Upper lobe of left lung (tissue), 6 donors: ENCODE results near the gene GCC1. TPM values are rescaled to one million over a fixed set of nuclear protein-coding genes. Genes with fewer than 3 reads are reported as not detected.

Source experiments
- ATAC-seq, 2 donors: fragments of 200-7000 bp; cut with Tn5 transposase; one replicate each; pipeline ENCODE4 v1.9.1; 2022; ENCODE audit warnings: mild to moderate bottlenecking in 2 of 2, moderate library complexity in 2 of 2; ENCODE audit not compliant: low FRiP score in 2 of 2
- DNase-seq, 2 donors: peaks; one replicate each; pipeline ENCODE4 v3.0.0-alpha.2; 2019 to 2020
- H3K27ac ChIP-seq, 4 donors: fragments of 200-600 bp; sonication (generic); one replicate each; pipeline ENCODE4 v1.5.1; 2016 to 2019
- H3K27me3 ChIP-seq, 4 donors: fragments of 200-600 bp; sonication (generic); one replicate each; pipeline ENCODE4 v1.5.1; 2017 to 2019
- H3K36me3 ChIP-seq, 4 donors: fragments of 200-600 bp; sonication (generic); one replicate each; pipeline ENCODE4 v1.5.1; 2016 to 2019
- H3K4me1 ChIP-seq, 4 donors: fragments of 200-600 bp; sonication (generic); one replicate each; pipeline ENCODE4 v1.5.1; 2018 to 2019
- H3K4me3 ChIP-seq, 4 donors: fragments of 200-600 bp; sonication (generic); one replicate each; pipeline ENCODE4 v1.5.1; 2017 to 2019; ENCODE audit warnings: mild to moderate bottlenecking in 2 of 4, moderate library complexity in 1 of 4
- H3K9me3 ChIP-seq, 4 donors: fragments of 200-600 bp; sonication (generic); one replicate each; pipeline ENCODE4 v1.5.1; 2018 to 2019
- CTCF ChIP-seq, 6 experiments: fragments of 450-650 bp in 4 of 6; fragments of 200-600 bp in 2 of 6; sonication (generic) in 2 of 6; IDR thresholded peaks; one replicate each; pipeline ENCODE4 v1.5.1; 2016 to 2019; ENCODE audit warnings: antibody characterized with exemption in 6 of 6
- EP300 ChIP-seq, 4 donors: sonication (generic); formaldehyde crosslinking; IDR thresholded peaks; one replicate each; pipeline ENCODE4 v1.5.1; 2017; ENCODE audit warnings: antibody characterized with exemption in 4 of 4, control low read depth in 2 of 4
- POLR2A ChIP-seq, 4 donors: fragments of 450-650 bp; IDR thresholded peaks; one replicate each; pipeline ENCODE4 v1.5.1; 2016 to 2017; ENCODE audit warnings: antibody characterized with exemption in 4 of 4, mild to moderate bottlenecking in 2 of 4
- POLR2AphosphoS5 ChIP-seq, 2 donors: sonication (generic); formaldehyde crosslinking; IDR thresholded peaks; one replicate each; pipeline ENCODE4 v1.5.1; 2017; ENCODE audit warnings: antibody characterized with exemption in 2 of 2
- WGBS, 2 donors: methylation state at CpG; one replicate each; pipeline ENCODE4 v1.1.5; 2017 to 2018; 5-methylcytosine and 5-hydroxymethylcytosine counted together
- total RNA-seq, 6 donors: library from RNA; depleted of rRNA in 4 of 6; stranded (reverse); fragments of >200 nt in 4 of 6; gene quantifications; one replicate each; pipeline versions ENCODE4 v1.1.0 to v1.2.1, GENCODE V29; 2016 to 2021
- donor health status: DM: no; HTN: no; CAD: no; lungs with moderate emphysema.
- donor health status: DM: no; HTN: yes; CAD: no; lungs with severe emphysema.

The GCC1 gene
- total RNA-seq, 6 donors from 2014 or later = 12.6 to 19.5 (median 17.4) TPM

GRCh38 chr7:127600885-127601284 lies 15.5 kb upstream of the GCC1 start:
- no peak for DNase-seq
- no peaks in the 10 kb centered on the region for H3K27me3 ChIP-seq
- no peaks in the 10 kb centered on the region for H3K4me1 ChIP-seq
- ATAC-seq = no peak
- no peaks in the 10 kb centered on the region for H3K36me3 ChIP-seq
- WGBS, 2 donors = 68 to 69% methylated on average over 3 of the region's 3 CpGs
- no peaks in the 10 kb centered on the region for H3K9me3 ChIP-seq
- H3K4me3 ChIP-seq = no peak overlapping the region
- TF ChIP-seq EP300 (IDR thresholded peaks at IDR 0.05) = no peak
- no peak for TF ChIP-seq CTCF (IDR thresholded peaks at IDR 0.05)
- TF ChIP-seq POLR2A (IDR thresholded peaks at IDR 0.05) = no peak
- no peak for TF ChIP-seq POLR2AphosphoS5 (IDR thresholded peaks at IDR 0.05)
- H3K27ac ChIP-seq = no peak overlapping the region

GRCh38 chr7:127598318-127598717 lies 12.9 kb upstream of the GCC1 start:
- Histone ChIP-seq H3K4me1 (no peaks in the 10 kb centered on the region), H3K27ac (no peak overlapping the region), H3K36me3 (no peaks in the 10 kb centered on the region), H3K9me3 (no peaks in the 10 kb centered on the region), H3K4me3 (no peak overlapping the region), H3K27me3 (no peaks in the 10 kb centered on the region)
- DNase-seq (no peak), ATAC-seq (no peak)
- 62 to 72% methylated on average over 6 of the region's 6 CpGs for WGBS, 2 donors
- TF ChIP-seq POLR2AphosphoS5 (IDR thresholded peaks at IDR 0.05) = no peak
- TF ChIP-seq POLR2A (IDR thresholded peaks at IDR 0.05) = no peak
- no peak for TF ChIP-seq EP300 (IDR thresholded peaks at IDR 0.05)
- TF ChIP-seq CTCF (IDR thresholded peaks at IDR 0.05) = no peak

- H3K9me3 ChIP-seq = no peaks in the 10 kb centered on the region
- TF ChIP-seq EP300 (IDR thresholded peaks at IDR 0.05) (no peak), CTCF (IDR thresholded peaks at IDR 0.05) (no peak), POLR2AphosphoS5 (IDR thresholded peaks at IDR 0.05) (no peak), POLR2A (IDR thresholded peaks at IDR 0.05) (no peak)
- no peak for ATAC-seq
- no peaks in the 10 kb centered on the region for H3K27me3 ChIP-seq
- peaks cover 7 to 18% (median 15%) of the 10 kb centered on the region in 4 donors for H3K36me3 ChIP-seq
- no peak overlapping the region for H3K27ac ChIP-seq
- 93 to 97% methylated on average over 3 to 5 of the region's 5 CpGs for WGBS, 2 donors
- H3K4me1 ChIP-seq = no peaks in the 10 kb centered on the region
- DNase-seq = no peak
- H3K4me3 ChIP-seq = no peak overlapping the region
These were observed 10.3 kb upstream of the GCC1 start for GRCh38 chr7:127595737-127596136.

GRCh38 chr7:127594490-127594889 lies 9.1 kb upstream of the GCC1 start:
- no peaks in the 10 kb centered on the region for H3K9me3 ChIP-seq
- peak in 1 of 2 donors; percentile 37 for ATAC-seq
- peaks cover 3 to 7% (median 5%) of the 10 kb centered on the region in 4 donors for H3K4me1 ChIP-seq
- peaks cover 9 to 27% (median 20%) of the 10 kb centered on the region in 4 donors for H3K36me3 ChIP-seq
- 46% methylated on average over 1 of the region's 1 CpG; no CpG with 5 or more reads in 1 of the 2 donors for WGBS, 2 donors
- TF ChIP-seq CTCF (IDR thresholded peaks at IDR 0.05) (no peak), POLR2AphosphoS5 (IDR thresholded peaks at IDR 0.05) (no peak), EP300 (IDR thresholded peaks at IDR 0.05) (no peak), POLR2A (IDR thresholded peaks at IDR 0.05) (no peak)
- H3K4me3 ChIP-seq = no peak overlapping the region
- no peaks in the 10 kb centered on the region for H3K27me3 ChIP-seq
- DNase-seq = peak in 1 of 2 donors; percentile 32
- no peak overlapping the region for H3K27ac ChIP-seq

GRCh38 chr7:127592550-127592949 lies 7.2 kb upstream of the GCC1 start:
- DNase-seq (no peak), ATAC-seq (no peak)
- H3K27ac ChIP-seq = no peak overlapping the region
- TF ChIP-seq CTCF (IDR thresholded peaks at IDR 0.05) = no peak
- TF ChIP-seq POLR2AphosphoS5 (IDR thresholded peaks at IDR 0.05) = no peak
- TF ChIP-seq POLR2A (IDR thresholded peaks at IDR 0.05) = no peak
- no peak for TF ChIP-seq EP300 (IDR thresholded peaks at IDR 0.05)
- H3K9me3 ChIP-seq = no peaks in the 10 kb centered on the region
- H3K36me3 ChIP-seq = peaks cover 9 to 27% (median 20%) of the 10 kb centered on the region in 4 donors
- no peaks in the 10 kb centered on the region for H3K27me3 ChIP-seq
- 78 to 85% methylated on average over 4 of the region's 4 CpGs for whole genome bisulfite sequencing, 2 donors
- peaks cover 12 to 19% (median 14%) of the 10 kb centered on the region in 4 donors for H3K4me1 ChIP-seq
- H3K4me3 ChIP-seq = no peak overlapping the region
